SK-N-SH (cell line): ENCODE data around the gene KHDC3L. TPM values are rescaled to one million over a fixed set of nuclear protein-coding genes. Genes with fewer than 3 reads are reported as not detected.

Experiments used
- CTCF ChIA-PET: fragments of 300-600, 350-600 bp; formaldehyde crosslinking; extraction: SDS; loops from one replicate; lab custom pipeline; 2021; lab: Yijun Ruan, JAX
- POLR2A ChIA-PET: fragments of 350-600 bp; sonication (Branson Sonifier 250); formaldehyde crosslinking; extraction: SDS; loops from one replicate; lab custom pipeline; 2020; ENCODE audit warnings: antibody characterized with exemption, inconsistent platforms; lab: Yijun Ruan, JAX
- DNase-seq: peaks from one replicate; pipeline ENCODE4 v3.0.0; 2012
- H2AFZ ChIP-seq: fragments of 200-600 bp; sonication (generic); 2 replicates; pipeline ENCODE4 v1.8.1; 2016; ENCODE audit warnings: antibody characterized with exemption, mild to moderate bottlenecking, low read depth
- H3F3A ChIP-seq: fragments of 200-600 bp; sonication (generic); replicated peaks from 2 replicates; pipeline ENCODE3; 2016; ENCODE audit warnings: antibody characterized with exemption, mild to moderate bottlenecking; ENCODE audit not compliant: insufficient read depth
- H3K27ac ChIP-seq, 2 experiments: fragments of 200-500 bp in 1 of 2; fragments of 200-600 bp in 1 of 2; sonication (Bioruptor generic) in 1 of 2; sonication (generic), shearing (Covaris generic) in 1 of 2; 2 replicates each; pipeline versions ENCODE4 v1.5.1 to v1.6.1; 2014 to 2016; ENCODE audit warnings: low read depth in 2 of 2, inconsistent platforms in 1 of 2, low read length in 1 of 2, mild to moderate bottlenecking in 1 of 2, mixed read lengths in 1 of 2
- H3K27me3 ChIP-seq: fragments of 200-600 bp; sonication (generic), shearing (Covaris generic); 2 replicates; pipeline ENCODE4 v1.6.1; 2016; ENCODE audit warnings: mixed run types; ENCODE audit not compliant: insufficient read depth
- H3K36me3 ChIP-seq, 2 experiments: fragments of 200-500 bp in 1 of 2; fragments of 200-600 bp in 1 of 2; sonication (Bioruptor generic) in 1 of 2; sonication (generic) in 1 of 2; replicated peaks in 1 of 2; 2 replicates each; pipeline versions ENCODE3 to v1.5.1; 2014 to 2016; ENCODE audit warnings: low read length in 1 of 2, mild to moderate bottlenecking in 1 of 2; ENCODE audit not compliant: insufficient read depth in 2 of 2, control insufficient read depth in 1 of 2
- H3K4me1 ChIP-seq, 2 experiments: fragments of 200-500 bp in 1 of 2; fragments of 200-600 bp in 1 of 2; sonication (Bioruptor generic) in 1 of 2; sonication (generic), shearing (Covaris generic) in 1 of 2; 2 replicates each; pipeline versions ENCODE4 v1.5.1 to v1.6.1; 2014 to 2016; ENCODE audit warnings: low read depth in 1 of 2, low read length in 1 of 2, mixed run types in 1 of 2; ENCODE audit not compliant: insufficient read depth in 2 of 2, control insufficient read depth in 1 of 2
- H3K4me2 ChIP-seq: fragments of 200-600 bp; sonication (generic), shearing (Covaris generic); 2 replicates; pipeline ENCODE4 v1.6.1; 2017; ENCODE audit warnings: mixed run types
- H3K4me3 ChIP-seq, 2 experiments: fragments of 200-500 bp in 1 of 2; fragments of 200-600 bp in 1 of 2; sonication (Bioruptor generic) in 1 of 2; sonication (generic), shearing (Covaris generic) in 1 of 2; 2 replicates each; pipeline versions ENCODE4 v1.5.1 to v1.8.1; 2014 to 2016; ENCODE audit warnings: low read depth in 2 of 2, inconsistent platforms in 1 of 2, low read length in 1 of 2, mild to moderate bottlenecking in 1 of 2, mixed read lengths in 1 of 2, moderate library complexity in 1 of 2
- H3K79me2 ChIP-seq: fragments of 200-600 bp; sonication (generic); 2 replicates; pipeline ENCODE4 v1.8.1; 2017; ENCODE audit warnings: mild to moderate bottlenecking; ENCODE audit not compliant: insufficient read depth
- H3K9ac ChIP-seq: fragments of 200-600 bp; sonication (generic); 2 replicates; pipeline ENCODE4 v1.6.1; 2017; ENCODE audit warnings: mixed run types
- H3K9me2 ChIP-seq: fragments of 200-600 bp; sonication (generic); 2 replicates; pipeline ENCODE4 v1.6.1; 2017; ENCODE audit warnings: mixed run types
- H3K9me3 ChIP-seq: fragments of 200-600 bp; sonication (generic); 2 replicates; pipeline ENCODE4 v1.6.1; 2017; ENCODE audit warnings: mixed run types, mild to moderate bottlenecking, moderate library complexity
- H4K20me1 ChIP-seq: fragments of 200-600 bp; sonication (generic); 2 replicates; pipeline ENCODE4 v1.6.1; 2017; ENCODE audit warnings: mild to moderate bottlenecking, mixed run types; ENCODE audit not compliant: insufficient read depth
- CHD2 ChIP-seq: fragments of 150-350 bp; IDR thresholded peaks from 2 replicates; pipeline ENCODE4 v1.6.1; 2018; ENCODE audit warnings: low read length; ENCODE audit not compliant: partially characterized antibody
- EP300 ChIP-seq, 2 experiments: IDR thresholded peaks; 2 replicates each; pipeline versions ENCODE4 v1.4.0 to v1.6.1; 2012; ENCODE audit warnings: borderline replicate concordance in 1 of 2, low read depth in 1 of 2, low read length in 1 of 2
- FOSL2 ChIP-seq: IDR thresholded peaks from 2 replicates; pipeline ENCODE4 v1.4.0; 2012; ENCODE audit warnings: low read depth, mild to moderate bottlenecking, moderate library complexity, borderline replicate concordance
- FOXM1 ChIP-seq: IDR thresholded peaks from 2 replicates; pipeline ENCODE4 v1.4.0; 2012; ENCODE audit warnings: low read depth, mild to moderate bottlenecking
- GATA2 ChIP-seq: sonication (generic); formaldehyde crosslinking; IDR thresholded peaks from 2 replicates; pipeline ENCODE4 v1.5.0; 2020; ENCODE audit warnings: mild to moderate bottlenecking, missing genetic modification reagents
- JUND ChIP-seq: IDR thresholded peaks from 2 replicates; pipeline ENCODE4 v1.4.0; 2012
- MXI1 ChIP-seq: IDR thresholded peaks from 2 replicates; pipeline ENCODE4 v1.6.1; 2012; ENCODE audit warnings: mild to moderate bottlenecking, low read depth, low read length, improper control_type of control experiment
- NFIC ChIP-seq: IDR thresholded peaks from 2 replicates; pipeline ENCODE4 v1.4.0; 2012; ENCODE audit warnings: borderline replicate concordance
- POLR2AphosphoS5 ChIP-seq: IDR thresholded peaks from 2 replicates; pipeline ENCODE4 v1.6.1; 2012; ENCODE audit warnings: low read depth, low read length
- RCOR1 ChIP-seq: fragments of 150-350 bp; IDR thresholded peaks from 2 replicates; pipeline ENCODE4 v1.6.1; 2017; ENCODE audit warnings: antibody characterized with exemption, low read length
- REST ChIP-seq: IDR thresholded peaks from 2 replicates; pipeline ENCODE4 v1.6.1; 2012; ENCODE audit warnings: mild to moderate bottlenecking, low read depth, low read length, moderate library complexity
- RFX5 ChIP-seq: IDR thresholded peaks from 2 replicates; pipeline ENCODE4 v1.6.1; 2012; ENCODE audit warnings: mild to moderate bottlenecking, improper control_type of control experiment, low read length
- RXRA ChIP-seq: IDR thresholded peaks from 2 replicates; pipeline ENCODE4 v1.4.0; 2012; ENCODE audit warnings: low read depth, mild to moderate bottlenecking, borderline replicate concordance
- SMC3 ChIP-seq: IDR thresholded peaks from 2 replicates; pipeline ENCODE4 v1.6.1; 2012; ENCODE audit warnings: low read depth, low read length, improper control_type of control experiment
- TAF1 ChIP-seq: IDR thresholded peaks from 2 replicates; pipeline ENCODE4 v1.6.1; 2012; ENCODE audit warnings: low read depth, mild to moderate bottlenecking, low read length, moderate library complexity, borderline replicate concordance
- TEAD4 ChIP-seq: IDR thresholded peaks from 2 replicates; pipeline ENCODE4 v1.4.0; 2012; ENCODE audit warnings: mild to moderate bottlenecking, borderline replicate concordance; ENCODE audit not compliant: insufficient read depth
- USF2 ChIP-seq: fragments of 150-350 bp; IDR thresholded peaks from 2 replicates; pipeline ENCODE4 v1.6.1; 2017; ENCODE audit warnings: antibody characterized with exemption, low read length, low read depth, borderline replicate concordance
- YY1 ChIP-seq: IDR thresholded peaks from 2 replicates; pipeline ENCODE4 v1.4.0; 2012; ENCODE audit warnings: low read depth, mild to moderate bottlenecking
- WGBS: methylation state at CpG from one replicate; pipeline ENCODE4 v1.1.6; 2017; ENCODE audit warnings: low lambda C conversion rate; 5-methylcytosine and 5-hydroxymethylcytosine counted together
- polyA plus RNA-seq, 3 experiments: library from polyadenylated mRNA; depleted of rRNA; stranded (reverse); fragments of >200 nt; gene quantifications; 2 replicates each; pipeline ENCODE4 v1.2.3, GENCODE V29; 2012
- TF ChIP-seq, protein P1 (sequence below): IDR thresholded peaks from 2 replicates; pipeline ENCODE4; 2012

KHDC3L gene
- polyA plus RNA-seq, 1 of the 3 experiments (the other 2 are of a cell fraction) = not detected

DNA sequence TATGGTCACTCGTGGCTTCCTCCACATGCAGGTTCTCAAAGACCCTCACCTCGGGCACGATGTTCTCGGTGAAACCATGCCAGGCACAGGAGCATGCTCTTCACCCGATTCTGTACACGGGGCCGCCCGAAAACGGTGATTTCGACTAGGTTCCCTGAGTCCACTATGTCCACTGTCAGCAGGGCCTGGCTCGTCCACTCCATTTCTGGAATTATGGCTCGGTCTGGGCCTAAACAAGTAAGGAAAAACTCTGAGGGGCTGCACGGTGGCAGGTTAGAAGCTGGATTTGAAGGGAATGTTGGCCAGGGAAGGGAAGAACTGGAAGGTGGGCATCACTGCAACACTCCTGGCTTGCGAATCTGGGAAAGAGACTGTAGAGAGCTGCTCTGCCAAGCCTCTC lies 6.7 kb downstream of the KHDC3L start:
- DNase-seq = no peak
- Histone ChIP-seq H4K20me1 (no peaks in the 10 kb centered on the region), H3K9ac (no peak overlapping the region), H3K4me2 (no peak overlapping the region), H3K9me3 (no peaks in the 10 kb centered on the region), H3K79me2 (no peaks in the 10 kb centered on the region), H3K4me3 (no peak overlapping the region), H3F3A (no peaks in the 10 kb centered on the region), H3K27ac (no peak overlapping the region), H2AFZ (no peak overlapping the region), H3K27me3 (no peaks in the 10 kb centered on the region), H3K4me1 (no peaks in the 10 kb centered on the region), H3K36me3 (no peaks in the 10 kb centered on the region), H3K9me2 (no peaks in the 10 kb centered on the region)
- TF ChIP-seq, protein P1, sequence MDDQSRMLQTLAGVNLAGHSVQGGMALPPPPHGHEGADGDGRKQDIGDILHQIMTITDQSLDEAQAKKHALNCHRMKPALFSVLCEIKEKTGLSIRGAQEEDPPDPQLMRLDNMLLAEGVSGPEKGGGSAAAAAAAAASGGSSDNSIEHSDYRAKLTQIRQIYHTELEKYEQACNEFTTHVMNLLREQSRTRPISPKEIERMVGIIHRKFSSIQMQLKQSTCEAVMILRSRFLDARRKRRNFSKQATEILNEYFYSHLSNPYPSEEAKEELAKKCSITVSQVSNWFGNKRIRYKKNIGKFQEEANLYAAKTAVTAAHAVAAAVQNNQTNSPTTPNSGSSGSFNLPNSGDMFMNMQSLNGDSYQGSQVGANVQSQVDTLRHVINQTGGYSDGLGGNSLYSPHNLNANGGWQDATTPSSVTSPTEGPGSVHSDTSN = no peak
- TF ChIP-seq RXRA (no peak), GATA2 (CRISPR knock-in tag) (no peak), RCOR1 (no peak), EP300 (IDR thresholded peaks at IDR 0.05; ENCODE audit: borderline replicate concordance in 1 of 2, low read depth in 1 of 2, low read length in 1 of 2) (no peak), JUND (no peak), RFX5 (no peak), TEAD4 (no peak), POLR2AphosphoS5 (no peak), TAF1 (no peak), FOSL2 (no peak), USF2 (no peak), FOXM1 (no peak), CHD2 (no peak), MXI1 (no peak), REST (no peak), NFIC (no peak), YY1 (no peak), SMC3 (no peak)
- POLR2A ChIA-PET = no interaction called here
- 72% methylated on average over 13 of the region's 14 CpGs for WGBS
- CTCF ChIA-PET = interaction anchor here (0.7 kb wide), 1 partner anchor 435 kb away, joined by 3 read pairs; no protein-coding TSS in a partner anchor
